Heart right ventricle (tissue), 16 donors: Measurements from ENCODE around the gene EGFLAM. TPM values are rescaled to one million over a fixed set of nuclear protein-coding genes. Genes with fewer than 3 reads are reported as not detected.
A peak's percentile ranks its signal among the peaks of the same experiment; 100 is the strongest.
"Not testable (repeated sequence)": the region's sequence is repeated elsewhere in the genome, so short reads cannot be mapped to it uniquely, and the experiment has no call there.

Experiments
- ATAC-seq, 8 donors: fragments of 200-7000 bp; cut with Tn5 transposase; one replicate each; pipeline ENCODE4 v1.9.1; 2020; ENCODE audit warnings: mild to moderate bottlenecking in 8 of 8, moderate library complexity in 8 of 8, moderate number of reproducible peaks in 1 of 8
- DNase-seq, 2 donors: peaks; one replicate each; pipeline ENCODE4 v3.0.0-alpha.2; 2020
- H3K27ac ChIP-seq, 10 donors: fragments of 200-600 bp; sonication (generic) in 2 of 10; one replicate each; pipeline versions ENCODE4 v1.5.0 to v1.8.0; 2020 to 2022; ENCODE audit warnings: mild to moderate bottlenecking in 3 of 10
- H3K27me3 ChIP-seq, 7 donors: fragments of 200-600 bp; one replicate each; pipeline ENCODE4 v1.8.0; 2021 to 2022; ENCODE audit warnings: mild to moderate bottlenecking in 2 of 7
- H3K36me3 ChIP-seq, 9 donors: fragments of 200-600 bp; sonication (generic) in 1 of 9; one replicate each; pipeline versions ENCODE4 v1.5.0 to v1.8.0; 2020 to 2022; ENCODE audit warnings: mild to moderate bottlenecking in 2 of 9
- H3K4me1 ChIP-seq, 9 donors: fragments of 200-600 bp; sonication (generic) in 1 of 9; one replicate each; pipeline versions ENCODE4 v1.5.0 to v1.8.0; 2020 to 2022; ENCODE audit warnings: mild to moderate bottlenecking in 4 of 9
- H3K4me3 ChIP-seq, 10 donors: fragments of 200-600 bp; sonication (generic) in 2 of 10; one replicate each; pipeline versions ENCODE4 v1.5.0 to v1.8.0; 2020 to 2022; ENCODE audit warnings: mild to moderate bottlenecking in 7 of 10, moderate library complexity in 2 of 10
- H3K9me3 ChIP-seq, 11 donors: fragments of 200-600 bp in 10 of 11; sonication (generic) in 2 of 11; one replicate each; pipeline versions ENCODE4 v1.5.0 to v1.8.0; 2013 to 2022; ENCODE audit warnings: mild to moderate bottlenecking in 2 of 11, control low read depth in 1 of 11, moderate library complexity in 1 of 11
- CTCF ChIP-seq, 9 donors: fragments of 200-600 bp; sonication (generic) in 2 of 9; IDR thresholded peaks; one replicate each; pipeline versions ENCODE4 v1.5.0 to v1.8.0; 2021 to 2022; ENCODE audit warnings: antibody characterized with exemption in 9 of 9, mild to moderate bottlenecking in 5 of 9, moderate library complexity in 1 of 9
- WGBS, 2 donors: extraction: QIAGEN DNeasy Blood & Tissue Kit; methylation state at CpG; one replicate each; pipeline ENCODE4 v1.1.7; 2013; ENCODE audit warnings: inconsistent platforms in 1 of 2; 5-methylcytosine and 5-hydroxymethylcytosine counted together
- intact Hi-C, 10 donors: fragments of 100-400 bp; cut with DNase I; formaldehyde crosslinking; loops; one replicate each; pipeline versions ENCODE4 v1.11.1 to v1.14.2; 2022
- polyA plus RNA-seq, 2 donors: library from polyadenylated mRNA; stranded (reverse); fragments of 200-250 nt; gene quantifications; one replicate each; pipeline ENCODE4 v1.2.3, GENCODE V29; 2013
- total RNA-seq, 10 donors: library from RNA; stranded (reverse); fragmentation: NEBNext Ultra II Directional in 3 of 10; extraction: Animal tissue kit (Norgen Biotek cat#: 25700) in 3 of 10; gene quantifications; one replicate each; pipeline versions ENCODE4 v1.2.1 to v1.2.4, GENCODE V29; 2021 to 2023
- donor health status: Arrhythmogenic right ventricular cardiomyopathy.
- donor health status: ischemic (EF 13 %, LVEDD 7.1; RV severe dilation, severe dysfunction).
- donor health status: healthy with polysubstance abuse.
- donor health status: DM: no; HTN: yes; CAD: no.
- donor health status: DM: no; HTN: no; CAD: no.
- donor health status: ischemic (EF 25% LVEDD 6.9; RV normal size, moderate dysfunction).
- donor health status: ischemic (EF 25% LVEDD 5.7; RV mildly dilated, moderate dysfunction).
- donor health status: healthy.
- donor health status: DM: yes; HTN: yes; CAD: no.
- donor health status: Ischemic cardiomyopathy.
- donor health status: ischemic (EF 35%, LVEDD 5.7; RV mildly dilated, moderate dysfunction).
- donor health status: nonischemic (EF 11% LVEDD 7.7; RV severe dilation, severe dysfunction).
- donor health status: DM: yes; HTN: yes; CAD: no.
- donor health status: PGD.
- donor health status: ischemic (EF 29% LVEDD 5.4; RV normal size, mild dysfunction).
- donor health status: nonischemic (EF 23%, LVEDD 6.1; RV moderate dilation, normal function).

The EGFLAM gene
- total and polyA plus RNA-seq, 12 donors = 3.4 to 15.3 (median 7.6) TPM

GRCh38 chr5:38410304-38410990, 152.1 kb downstream of the EGFLAM start:
- WGBS, 2 donors = 77 to 84% methylated on average over 7 of the region's 7 CpGs
- Histone ChIP-seq H3K27me3 (peaks cover 0 to 36% (median 10%) of the 10 kb centered on the region in 7 donors), H3K4me3 (no peak overlapping the region), H3K9me3 (peaks cover 0 to 2% (median 0%) of the 10 kb centered on the region in 11 donors), H3K4me1 (peaks cover 0 to 4% (median 0%) of the 10 kb centered on the region in 9 donors), H3K27ac (no peak overlapping the region), H3K36me3 (no peaks in the 10 kb centered on the region)
- DNase-seq (no peak), ATAC-seq (no peak)
- no peak for TF ChIP-seq CTCF (IDR thresholded peaks at IDR 0.05)
- intact Hi-C loops = no loop called here

DNA sequence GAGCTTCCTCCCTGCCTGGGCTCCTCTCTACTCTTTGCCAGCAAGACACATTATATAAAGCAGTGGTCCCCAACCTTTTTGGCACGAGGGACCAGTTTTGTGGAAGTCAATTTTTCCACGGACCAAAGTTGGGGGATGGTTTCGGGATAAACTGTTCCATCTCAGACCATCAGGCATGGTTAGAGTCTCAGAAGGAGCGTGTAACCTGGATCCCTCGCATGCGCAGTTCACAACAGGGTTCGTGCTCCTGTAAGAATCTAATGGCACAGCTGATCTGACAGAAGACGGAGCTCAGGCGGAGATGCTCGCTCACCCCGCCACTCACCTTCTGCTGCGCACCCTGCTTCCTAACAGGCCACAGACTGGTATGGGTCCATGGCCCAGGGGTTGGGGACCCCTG, 155.3 kb downstream of the EGFLAM start:
- ATAC-seq = peak in 1 of 8 donors; percentile 25
- Histone ChIP-seq H3K4me3 (no peak overlapping the region), H3K4me1 (peaks cover 0 to 11% (median 0%) of the 10 kb centered on the region in 9 donors), H3K27me3 (peaks cover 0 to 25% (median 6%) of the 10 kb centered on the region in 7 donors), H3K36me3 (no peaks in the 10 kb centered on the region), H3K27ac (no peak overlapping the region), H3K9me3 (no peaks in the 10 kb centered on the region)
- intact Hi-C loops = no loop called here
- WGBS, 2 donors = 82 to 85% methylated on average over 12 of the region's 12 CpGs
- no peak for DNase-seq
- TF ChIP-seq CTCF (IDR thresholded peaks at IDR 0.05) = no peak

DNA sequence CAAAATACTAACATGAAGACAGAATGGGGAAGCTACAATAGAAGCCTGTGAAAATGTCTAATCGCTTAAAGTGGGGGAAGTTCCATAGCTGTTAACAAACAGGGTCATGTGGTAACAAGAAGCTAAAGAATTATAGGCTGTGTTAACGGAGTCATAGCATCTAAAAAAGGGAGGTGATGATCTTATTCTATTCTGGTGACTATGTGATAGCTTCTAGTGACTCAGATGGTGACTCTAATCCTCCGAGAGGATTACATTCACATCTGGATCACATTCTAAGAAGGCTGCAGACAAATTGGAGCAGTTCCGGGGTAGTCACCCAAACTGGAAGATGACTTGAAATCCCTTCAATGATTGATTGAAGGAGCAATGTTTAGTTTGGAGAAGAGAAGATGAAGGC, 156.0 kb downstream of the EGFLAM start:
- Histone ChIP-seq H3K27me3 (peaks cover 0 to 22% (median 3%) of the 10 kb centered on the region in 7 donors), H3K4me3 (no peak overlapping the region), H3K4me1 (peaks cover 0 to 11% (median 0%) of the 10 kb centered on the region in 9 donors), H3K36me3 (no peaks in the 10 kb centered on the region), H3K9me3 (no peaks in the 10 kb centered on the region), H3K27ac (no peak overlapping the region)
- no peak for TF ChIP-seq CTCF (IDR thresholded peaks at IDR 0.05)
- DNase-seq (no peak), ATAC-seq (no peak)
- intact Hi-C loops = no loop called here
- WGBS, 2 donors = 81 to 87% methylated on average over 4 of the region's 4 CpGs

DNA sequence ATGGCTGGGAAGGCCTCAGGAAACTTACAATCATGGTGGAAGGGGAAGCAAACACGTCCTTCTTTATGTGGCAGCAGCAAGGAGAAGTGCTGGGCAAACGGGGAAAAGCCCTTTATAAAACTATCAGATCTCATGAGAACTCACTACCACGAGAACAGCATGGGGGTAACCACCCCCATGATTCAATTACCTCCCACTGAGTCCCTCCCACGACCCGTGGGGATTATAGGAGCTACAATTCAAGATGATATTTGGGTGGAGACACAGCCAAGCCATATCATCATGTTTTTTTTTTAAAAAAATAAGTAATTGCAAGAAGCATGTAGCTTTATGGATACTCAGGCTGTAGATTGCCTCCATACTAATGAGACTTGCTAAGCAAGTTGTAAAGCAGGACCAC, 157.4 kb downstream of the EGFLAM start:
- Histone ChIP-seq H3K27ac (peak overlapping the region in 1 of 10 donors; percentile 26), H3K27me3 (peaks cover 0 to 14% (median 0%) of the 10 kb centered on the region in 7 donors), H3K4me1 (peaks cover 0 to 11% (median 0%) of the 10 kb centered on the region in 9 donors)
- H3K4me3 ChIP-seq, intact Hi-C loops, H3K9me3 ChIP-seq, DNase-seq, H3K36me3 ChIP-seq, ATAC-seq: not testable (repeated sequence)
- 71 to 75% methylated on average over 5 of the region's 5 CpGs for WGBS, 2 donors

DNA sequence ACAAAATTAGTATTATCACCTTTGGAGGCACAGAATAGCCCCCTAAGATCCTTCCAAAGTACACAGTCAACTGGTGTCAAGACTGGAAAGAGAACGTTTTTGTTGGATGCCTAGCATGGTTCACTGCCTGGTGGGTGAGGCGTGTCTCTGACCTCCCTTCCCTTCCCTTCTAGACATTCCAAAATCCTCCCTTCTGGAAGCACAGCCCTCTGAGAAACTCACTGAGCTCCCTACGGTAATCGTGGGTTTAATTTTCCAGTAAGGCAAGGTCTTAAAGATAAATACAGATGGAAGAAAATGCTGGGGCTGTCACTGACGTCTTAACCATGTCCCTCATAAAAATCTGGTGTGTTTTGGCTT, 159.3 kb downstream of the EGFLAM start:
- H3K36me3 ChIP-seq = no peaks in the 10 kb centered on the region
- WGBS, 2 donors = 49 to 54% methylated on average over 5 of the region's 5 CpGs
- TF ChIP-seq CTCF (IDR thresholded peaks at IDR 0.05) = no peak
- H3K27me3 ChIP-seq = peaks cover 0 to 7% (median 2%) of the 10 kb centered on the region in 7 donors
- intact Hi-C loops = no loop called here
- no peak for DNase-seq
- no peaks in the 10 kb centered on the region for H3K9me3 ChIP-seq
- peak overlapping the region in 1 of 10 donors; percentile 7 for H3K27ac ChIP-seq
- peaks cover 0 to 16% (median 0%) of the 10 kb centered on the region in 9 donors for H3K4me1 ChIP-seq
- ATAC-seq = peak; percentile 25 to 72 (median 44)
- H3K4me3 ChIP-seq = no peak overlapping the region
